Left hindlimb (tissue), 1 donor: ENCODE measurements around the gene CNTNAP2.

Experiments used
- DNase-seq: peaks from one replicate; pipeline ENCODE4 v3.0.0-alpha.2; 2018

Gene CNTNAP2

GRCh38 chr7:146635205-146636032, 518.8 kb downstream of the CNTNAP2 start:
- DNase-seq = no peak

GRCh38 chr7:146636033-146636356, 519.4 kb downstream of the CNTNAP2 start:
- DNase-seq = no peak

- DNase-seq = no peak
These were observed 520.0 kb downstream of the CNTNAP2 start for GRCh38 chr7:146636581-146636980.

- DNase-seq = no peak
These were observed 522.7 kb downstream of the CNTNAP2 start for GRCh38 chr7:146639291-146639690.

- DNase-seq = no peak
These were observed 524.9 kb downstream of the CNTNAP2 start for GRCh38 chr7:146641491-146641890.

- DNase-seq = no peak
These were observed 528.9 kb downstream of the CNTNAP2 start for GRCh38 chr7:146645383-146645976.

GRCh38 chr7:146647445-146647844, 530.8 kb downstream of the CNTNAP2 start:
- no peak for DNase-seq

- no peak for DNase-seq
These were observed 535.6 kb downstream of the CNTNAP2 start for GRCh38 chr7:146652176-146652575.

GRCh38 chr7:146654048-146654447, 537.4 kb downstream of the CNTNAP2 start:
- DNase-seq = no peak

GRCh38 chr7:146655928-146656797, 539.6 kb downstream of the CNTNAP2 start:
- no peak for DNase-seq

- DNase-seq = no peak
These were observed 540.4 kb downstream of the CNTNAP2 start for GRCh38 chr7:146656988-146657387.

- no peak for DNase-seq
These were observed 542.0 kb downstream of the CNTNAP2 start for GRCh38 chr7:146658604-146659003.

GRCh38 chr7:146659732-146660131, 543.1 kb downstream of the CNTNAP2 start:
- DNase-seq = no peak

GRCh38 chr7:146660839-146661238, 544.2 kb downstream of the CNTNAP2 start:
- no peak for DNase-seq

GRCh38 chr7:146661435-146661834, 544.8 kb downstream of the CNTNAP2 start:
- no peak for DNase-seq

- no peak for DNase-seq
These were observed 545.3 kb downstream of the CNTNAP2 start for GRCh38 chr7:146661929-146662328.

GRCh38 chr7:146665023-146665422, 548.4 kb downstream of the CNTNAP2 start:
- DNase-seq = no peak

GRCh38 chr7:146670532-146670931, 553.9 kb downstream of the CNTNAP2 start:
- DNase-seq = no peak

GRCh38 chr7:146681487-146681886, 564.9 kb downstream of the CNTNAP2 start:
- no peak for DNase-seq

- no peak for DNase-seq
These were observed 566.8 kb downstream of the CNTNAP2 start for GRCh38 chr7:146683439-146683838.

GRCh38 chr7:146690987-146691386, 574.4 kb downstream of the CNTNAP2 start:
- no peak for DNase-seq

GRCh38 chr7:146698995-146699610, 582.5 kb downstream of the CNTNAP2 start:
- DNase-seq = no peak

GRCh38 chr7:146700015-146700560, 583.5 kb downstream of the CNTNAP2 start:
- no peak for DNase-seq
